HepG2 (cell line): Measurements from ENCODE around the gene ACOXL. TPM values are rescaled to one million over a fixed set of nuclear protein-coding genes. Genes with fewer than 3 reads are reported as not detected.

Experiments used
- FLYWCH1 ChIP-seq: sonication (generic); formaldehyde crosslinking; IDR thresholded peaks from 2 replicates; pipeline ENCODE4 v1.8.1; 2023; ENCODE audit warnings: mild to moderate bottlenecking, missing genetic modification reagents
- GLI4 ChIP-seq: sonication (generic); formaldehyde crosslinking; IDR thresholded peaks from 2 replicates; pipeline ENCODE4 v1.5.1; 2020; ENCODE audit warnings: missing genetic modification reagents, mild to moderate bottlenecking, moderate library complexity, borderline replicate concordance
- GZF1 ChIP-seq: sonication (generic); formaldehyde crosslinking; IDR thresholded peaks from 2 replicates; pipeline ENCODE4 v1.5.1; 2020; ENCODE audit warnings: mild to moderate bottlenecking, missing genetic modification reagents
- HOXA3 ChIP-seq: sonication (generic); formaldehyde crosslinking; IDR thresholded peaks from 2 replicates; pipeline ENCODE4 v1.5.0; 2020; ENCODE audit warnings: missing genetic modification reagents
- MBD4 ChIP-seq: IDR thresholded peaks from 2 replicates; pipeline ENCODE4 v1.6.1; 2012; ENCODE audit warnings: low read length, inconsistent platforms, borderline replicate concordance
- MTA3 ChIP-seq: sonication (generic); formaldehyde crosslinking; IDR thresholded peaks from 2 replicates; pipeline ENCODE4 v1.4.0; 2020; ENCODE audit warnings: missing genetic modification reagents
- PLRG1 ChIP-seq: fragments of 450-650 bp; conservative IDR thresholded peaks from 2 replicates; pipeline ENCODE4 v1.6.1; 2016
- RBM22 ChIP-seq: fragments of 200-400 bp; formaldehyde crosslinking; optimal IDR thresholded peaks from 2 replicates; pipeline ENCODE3; 2017; ENCODE audit warnings: mild to moderate bottlenecking, low read length, moderate library complexity
- SIX1 ChIP-seq: sonication (generic); formaldehyde crosslinking; IDR thresholded peaks from 2 replicates; pipeline ENCODE4 v1.4.0; 2020; ENCODE audit warnings: missing genetic modification reagents, borderline replicate concordance
- SRF ChIP-seq: IDR thresholded peaks from 2 replicates; pipeline ENCODE4 v1.6.1; 2011; ENCODE audit warnings: mild to moderate bottlenecking, low read depth, low read length, moderate library complexity
- U2AF1 ChIP-seq: fragments of 200-400 bp; formaldehyde crosslinking; optimal IDR thresholded peaks from 2 replicates; pipeline ENCODE3; 2017; ENCODE audit warnings: mild to moderate bottlenecking, low read depth, low read length
- ZBTB1 ChIP-seq: sonication (generic); formaldehyde crosslinking; IDR thresholded peaks from 2 replicates; pipeline ENCODE4 v1.4.0; 2020; ENCODE audit warnings: missing genetic modification reagents, borderline replicate concordance
- ZBTB8A ChIP-seq: sonication (generic); formaldehyde crosslinking; IDR thresholded peaks from 2 replicates; pipeline ENCODE4 v1.4.0; 2020; ENCODE audit warnings: mild to moderate bottlenecking, low read depth, missing genetic modification reagents, borderline replicate concordance
- ZNF160 ChIP-seq: sonication (generic); formaldehyde crosslinking; IDR thresholded peaks from 2 replicates; pipeline ENCODE4 v1.8.0; 2022; ENCODE audit warnings: mild to moderate bottlenecking, inconsistent platforms, missing genetic modification reagents
- ZNF329 ChIP-seq: sonication (generic); formaldehyde crosslinking; IDR thresholded peaks from 2 replicates; pipeline ENCODE4 v1.9.0; 2021; ENCODE audit warnings: low read depth, mild to moderate bottlenecking, missing genetic modification reagents
- polyA plus RNA-seq, 8 experiments: library from polyadenylated mRNA; depleted of rRNA in 3 of 8; stranded (reverse) in 7 of 8; unstranded in 1 of 8; fragments of >200 nt; fragmentation: Illumina TruSeq in 4 of 8; extraction: Trizol in 4 of 8; gene quantifications; 2 replicates each; pipeline versions ENCODE4 v1.2.1 to v1.2.3, GENCODE V29; 2011 to 2016; ENCODE audit warnings: low read depth in 4 of 8, missing spikeins in 1 of 8, mixed read lengths in 1 of 8; ENCODE audit not compliant: insufficient read depth in 1 of 8
- total RNA-seq, 5 experiments: library from RNA; depleted of rRNA; stranded (reverse); fragments of >200 nt; fragmentation: Illumina TruSeq; extraction: Trizol; gene quantifications; 2 replicates each; pipeline ENCODE4 v1.2.3, GENCODE V29; 2016; ENCODE audit warnings: low read depth in 1 of 5
- TF ChIP-seq, protein P1 (sequence below): sonication (generic); formaldehyde crosslinking; IDR thresholded peaks from 2 replicates; pipeline ENCODE4 v1.4.0; 2020; ENCODE audit warnings: missing genetic modification reagents
- TF ChIP-seq, protein P2 (sequence below): sonication (generic); formaldehyde crosslinking; IDR thresholded peaks from 2 replicates; pipeline ENCODE4 v1.4.0; 2020; ENCODE audit warnings: missing genetic modification reagents
- TF ChIP-seq, protein P3 (sequence below): sonication (generic); formaldehyde crosslinking; conservative IDR thresholded peaks from 2 replicates; pipeline ENCODE4 v1.8.0; 2022; ENCODE audit warnings: low read depth, missing genetic modification reagents
- TF ChIP-seq, protein P4 (sequence below): sonication (generic); formaldehyde crosslinking; IDR thresholded peaks from 2 replicates; pipeline ENCODE4 v1.4.0; 2020; ENCODE audit warnings: mild to moderate bottlenecking, missing genetic modification reagents
- TF ChIP-seq, protein P5 (sequence below): sonication (generic); formaldehyde crosslinking; IDR thresholded peaks from 2 replicates; pipeline ENCODE4 v1.9.0; 2021; ENCODE audit warnings: missing genetic modification reagents, borderline replicate concordance

Gene ACOXL
- total and polyA plus RNA-seq, 2 of the 13 experiments (the other 11 are each of a cell fraction or from before 2014, with no cell fraction given): not detected

DNA sequence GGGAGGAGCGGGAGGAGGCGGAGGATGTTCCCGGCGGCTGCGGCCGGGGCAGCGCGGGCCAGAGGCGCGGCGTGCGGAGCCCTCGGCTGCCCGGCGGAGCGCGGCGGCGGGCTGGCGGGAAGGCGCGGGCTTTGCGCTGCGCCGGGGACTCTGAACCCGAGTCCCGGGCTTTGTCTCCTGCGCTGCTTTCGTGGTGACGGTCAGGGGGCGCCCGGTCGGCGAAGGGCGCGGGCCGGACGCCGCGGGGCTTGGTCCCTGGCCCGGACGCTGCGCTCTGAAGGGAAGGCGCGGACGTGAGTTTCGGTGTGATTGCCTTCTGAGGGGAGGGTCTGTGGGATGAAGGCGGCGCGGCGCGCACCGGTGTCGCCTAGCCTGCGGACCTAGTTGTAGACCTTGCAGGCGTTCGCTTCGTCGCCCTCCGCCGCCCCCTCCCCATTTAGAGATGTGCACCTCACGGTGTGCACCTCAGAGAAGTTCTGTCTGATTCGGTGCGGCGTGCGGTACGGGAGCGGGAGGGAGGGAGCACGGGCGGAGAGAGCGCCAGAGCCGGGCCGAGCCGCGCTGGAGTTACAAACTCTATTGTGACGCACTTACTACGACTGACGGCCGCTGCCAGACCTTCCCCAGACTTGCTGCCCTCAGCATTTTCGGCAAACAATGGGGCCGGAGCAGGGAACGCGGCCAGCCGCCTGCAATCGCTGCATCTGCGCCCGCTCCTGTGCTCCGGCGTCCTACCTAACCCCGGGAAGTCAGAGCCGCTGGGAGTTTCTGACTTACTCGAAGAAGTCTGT is 390.5 kb downstream of the ACOXL start (continued):
- TF ChIP-seq PLRG1 (no peak), SRF (no peak), ZNF329 (no peak), ZBTB8A (CRISPR knock-in tag) (no peak), RBM22 (peak; percentile 5), GLI4 (CRISPR knock-in tag) (no peak), ZNF160 (peak; percentile 6; the same call in 1 of the 2 replicates), ZBTB1 (CRISPR knock-in tag) (no peak), HOXA3 (CRISPR knock-in tag) (peak; percentile 29; the same call in 1 of the 2 replicates), GZF1 (CRISPR knock-in tag) (no peak), MTA3 (CRISPR knock-in tag) (no peak), U2AF1 (peak; percentile 61), MBD4 (no peak), FLYWCH1 (CRISPR knock-in tag) (no peak), SIX1 (no peak)
- TF ChIP-seq, protein P1, sequence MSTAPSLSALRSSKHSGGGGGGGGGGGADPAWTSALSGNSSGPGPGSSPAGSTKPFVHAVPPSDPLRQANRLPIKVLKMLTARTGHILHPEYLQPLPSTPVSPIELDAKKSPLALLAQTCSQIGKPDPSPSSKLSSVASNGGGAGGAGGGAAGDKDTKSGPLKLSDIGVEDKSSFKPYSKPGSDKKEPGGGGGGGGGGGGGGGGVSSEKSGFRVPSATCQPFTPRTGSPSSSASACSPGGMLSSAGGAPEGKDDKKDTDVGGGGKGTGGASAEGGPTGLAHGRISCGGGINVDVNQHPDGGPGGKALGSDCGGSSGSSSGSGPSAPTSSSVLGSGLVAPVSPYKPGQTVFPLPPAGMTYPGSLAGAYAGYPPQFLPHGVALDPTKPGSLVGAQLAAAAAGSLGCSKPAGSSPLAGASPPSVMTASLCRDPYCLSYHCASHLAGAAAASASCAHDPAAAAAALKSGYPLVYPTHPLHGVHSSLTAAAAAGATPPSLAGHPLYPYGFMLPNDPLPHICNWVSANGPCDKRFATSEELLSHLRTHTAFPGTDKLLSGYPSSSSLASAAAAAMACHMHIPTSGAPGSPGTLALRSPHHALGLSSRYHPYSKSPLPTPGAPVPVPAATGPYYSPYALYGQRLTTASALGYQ (CRISPR knock-in tag): no peak
- TF ChIP-seq, protein P2, sequence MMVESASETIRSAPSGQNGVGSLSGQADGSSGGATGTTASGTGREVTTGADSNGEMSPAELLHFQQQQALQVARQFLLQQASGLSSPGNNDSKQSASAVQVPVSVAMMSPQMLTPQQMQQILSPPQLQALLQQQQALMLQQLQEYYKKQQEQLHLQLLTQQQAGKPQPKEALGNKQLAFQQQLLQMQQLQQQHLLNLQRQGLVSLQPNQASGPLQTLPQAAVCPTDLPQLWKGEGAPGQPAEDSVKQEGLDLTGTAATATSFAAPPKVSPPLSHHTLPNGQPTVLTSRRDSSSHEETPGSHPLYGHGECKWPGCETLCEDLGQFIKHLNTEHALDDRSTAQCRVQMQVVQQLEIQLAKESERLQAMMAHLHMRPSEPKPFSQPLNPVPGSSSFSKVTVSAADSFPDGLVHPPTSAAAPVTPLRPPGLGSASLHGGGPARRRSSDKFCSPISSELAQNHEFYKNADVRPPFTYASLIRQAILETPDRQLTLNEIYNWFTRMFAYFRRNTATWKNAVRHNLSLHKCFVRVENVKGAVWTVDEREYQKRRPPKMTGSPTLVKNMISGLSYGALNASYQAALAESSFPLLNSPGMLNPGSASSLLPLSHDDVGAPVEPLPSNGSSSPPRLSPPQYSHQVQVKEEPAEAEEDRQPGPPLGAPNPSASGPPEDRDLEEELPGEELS (CRISPR knock-in tag): 0 out of 2 replicates have a peak, but pooled peaks have one; percentile 4
- TF ChIP-seq, protein P3, sequence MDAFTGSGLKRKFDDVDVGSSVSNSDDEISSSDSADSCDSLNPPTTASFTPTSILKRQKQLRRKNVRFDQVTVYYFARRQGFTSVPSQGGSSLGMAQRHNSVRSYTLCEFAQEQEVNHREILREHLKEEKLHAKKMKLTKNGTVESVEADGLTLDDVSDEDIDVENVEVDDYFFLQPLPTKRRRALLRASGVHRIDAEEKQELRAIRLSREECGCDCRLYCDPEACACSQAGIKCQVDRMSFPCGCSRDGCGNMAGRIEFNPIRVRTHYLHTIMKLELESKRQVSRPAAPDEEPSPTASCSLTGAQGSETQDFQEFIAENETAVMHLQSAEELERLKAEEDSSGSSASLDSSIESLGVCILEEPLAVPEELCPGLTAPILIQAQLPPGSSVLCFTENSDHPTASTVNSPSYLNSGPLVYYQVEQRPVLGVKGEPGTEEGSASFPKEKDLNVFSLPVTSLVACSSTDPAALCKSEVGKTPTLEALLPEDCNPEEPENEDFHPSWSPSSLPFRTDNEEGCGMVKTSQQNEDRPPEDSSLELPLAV (CRISPR knock-in tag): no peak
- TF ChIP-seq, protein P4, sequence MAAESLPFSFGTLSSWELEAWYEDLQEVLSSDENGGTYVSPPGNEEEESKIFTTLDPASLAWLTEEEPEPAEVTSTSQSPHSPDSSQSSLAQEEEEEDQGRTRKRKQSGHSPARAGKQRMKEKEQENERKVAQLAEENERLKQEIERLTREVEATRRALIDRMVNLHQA (CRISPR knock-in tag): no peak
- TF ChIP-seq, protein P5, sequence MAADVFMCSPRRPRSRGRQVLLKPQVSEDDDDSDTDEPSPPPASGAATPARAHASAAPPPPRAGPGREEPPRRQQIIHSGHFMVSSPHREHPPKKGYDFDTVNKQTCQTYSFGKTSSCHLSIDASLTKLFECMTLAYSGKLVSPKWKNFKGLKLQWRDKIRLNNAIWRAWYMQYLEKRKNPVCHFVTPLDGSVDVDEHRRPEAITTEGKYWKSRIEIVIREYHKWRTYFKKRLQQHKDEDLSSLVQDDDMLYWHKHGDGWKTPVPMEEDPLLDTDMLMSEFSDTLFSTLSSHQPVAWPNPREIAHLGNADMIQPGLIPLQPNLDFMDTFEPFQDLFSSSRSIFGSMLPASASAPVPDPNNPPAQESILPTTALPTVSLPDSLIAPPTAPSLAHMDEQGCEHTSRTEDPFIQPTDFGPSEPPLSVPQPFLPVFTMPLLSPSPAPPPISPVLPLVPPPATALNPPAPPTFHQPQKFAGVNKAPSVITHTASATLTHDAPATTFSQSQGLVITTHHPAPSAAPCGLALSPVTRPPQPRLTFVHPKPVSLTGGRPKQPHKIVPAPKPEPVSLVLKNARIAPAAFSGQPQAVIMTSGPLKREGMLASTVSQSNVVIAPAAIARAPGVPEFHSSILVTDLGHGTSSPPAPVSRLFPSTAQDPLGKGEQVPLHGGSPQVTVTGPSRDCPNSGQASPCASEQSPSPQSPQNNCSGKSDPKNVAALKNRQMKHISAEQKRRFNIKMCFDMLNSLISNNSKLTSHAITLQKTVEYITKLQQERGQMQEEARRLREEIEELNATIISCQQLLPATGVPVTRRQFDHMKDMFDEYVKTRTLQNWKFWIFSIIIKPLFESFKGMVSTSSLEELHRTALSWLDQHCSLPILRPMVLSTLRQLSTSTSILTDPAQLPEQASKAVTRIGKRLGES (CRISPR knock-in tag): no peak
